ENCODE results near the gene PRDX2.

GRCh38 chr19:12841094-12841493 is 39.5 kb upstream of the PRDX2 start:
- TF ChIP-seq CTCF (IDR thresholded peaks at IDR 0.05) (no peak), POLR2A (IDR thresholded peaks at IDR 0.05) (no peak)
